Endothelial cell of umbilical vein (primary cell): Measurements from ENCODE around the gene CLBA1. TPM values are rescaled to one million over a fixed set of nuclear protein-coding genes. Genes with fewer than 3 reads are reported as not detected.

Experiments
- BruUV-seq: library from RNA; stranded (reverse); fragments of 400-500 nt; replicated peaks from 2 replicates; lab custom pipeline; 2021; lab: Mats Ljungman, UMichigan
- CTCF ChIA-PET: fragments of 300-600, 350-600 bp; sonication (Branson Sonifier 250); formaldehyde crosslinking; loops from one replicate; lab custom pipeline; 2021; ENCODE audit warnings: antibody characterized with exemption, inconsistent platforms; lab: Charles Lee
- POLR2A ChIA-PET: fragments of 300-600, 350-600 bp; sonication (Branson Sonifier 250); formaldehyde crosslinking; loops from one replicate; lab custom pipeline; 2021; ENCODE audit warnings: antibody characterized with exemption, inconsistent platforms; lab: Charles Lee
- DNase-seq: peaks from one replicate; pipeline ENCODE4 v3.0.0-alpha.2; 2011; ENCODE audit warnings: low read depth, low spot score
- FAIRE-seq: peaks from 2 replicates; lab custom pipeline; 2011; peaks lifted over from hg19 to GRCh38; lab: Jason Lieb, UNC
- H2AFZ ChIP-seq: 2 replicates; pipeline ENCODE4 v1.6.0; 2012; ENCODE audit warnings: low read depth, low read length, control low read depth, inconsistent platforms
- H3K27ac ChIP-seq: 2 replicates; pipeline ENCODE4 v1.5.1; 2011; ENCODE audit warnings: low read depth, mild to moderate bottlenecking, control low read depth, low read length, moderate library complexity; ENCODE audit not compliant: insufficient read depth
- H3K27me3 ChIP-seq, 2 experiments: 2 replicates each; pipeline versions ENCODE4 v1.6.0 to v1.6.1; 2011; ENCODE audit warnings: low read length in 2 of 2, mixed read lengths in 1 of 2; ENCODE audit not compliant: control insufficient read depth in 2 of 2, insufficient read depth in 2 of 2
- H3K36me3 ChIP-seq, 2 experiments: 2 replicates in 1 of 2; 3 replicates in 1 of 2; pipeline ENCODE4 v1.5.1; 2011; ENCODE audit warnings: low read length in 2 of 2, mild to moderate bottlenecking in 1 of 2, moderate library complexity in 1 of 2; ENCODE audit not compliant: control insufficient read depth in 2 of 2, insufficient read depth in 2 of 2; ENCODE audit errors: extremely low read depth in 1 of 2
- H3K4me1 ChIP-seq: 3 replicates; pipeline ENCODE4 v1.5.1; 2011; ENCODE audit warnings: mild to moderate bottlenecking, low read length; ENCODE audit not compliant: control insufficient read depth, insufficient read depth; ENCODE audit errors: extremely low read depth
- H3K4me2 ChIP-seq: 2 replicates; pipeline ENCODE4 v1.6.1; 2011; ENCODE audit warnings: low read length, control low read depth, mixed read lengths; ENCODE audit not compliant: insufficient read depth
- H3K4me3 ChIP-seq, 3 experiments: fragments of 200-600 bp in 1 of 3; sonication (generic), shearing (Covaris generic) in 1 of 3; replicated peaks in 1 of 3; 2 replicates each; pipeline ENCODE4 v1.5.1; 2011 to 2016; ENCODE audit warnings: control low read depth in 3 of 3, low read length in 3 of 3, mild to moderate bottlenecking in 2 of 3, inconsistent platforms in 1 of 3, low read depth in 1 of 3, moderate library complexity in 1 of 3; ENCODE audit not compliant: insufficient read depth in 1 of 3
- H3K79me2 ChIP-seq: 2 replicates; pipeline ENCODE4 v1.6.0; 2012; ENCODE audit warnings: low read length, inconsistent platforms; ENCODE audit not compliant: control insufficient read depth, insufficient read depth
- H3K9ac ChIP-seq: replicated peaks from 2 replicates; pipeline ENCODE3; 2011; ENCODE audit warnings: low read length, control low read depth; ENCODE audit not compliant: insufficient read depth; ENCODE audit errors: extremely low read depth
- H3K9me1 ChIP-seq: replicated peaks from 3 replicates; pipeline ENCODE4 v1.6.0; 2011; ENCODE audit warnings: mild to moderate bottlenecking, low read length; ENCODE audit not compliant: control insufficient read depth, insufficient read depth; ENCODE audit errors: extremely low read depth
- H3K9me3 ChIP-seq: replicated peaks from 2 replicates; pipeline ENCODE4 v1.5.1; 2012; ENCODE audit warnings: low read length, inconsistent platforms; ENCODE audit not compliant: control insufficient read depth, insufficient read depth
- H4K20me1 ChIP-seq: replicated peaks from 2 replicates; pipeline ENCODE3; 2011; ENCODE audit warnings: mild to moderate bottlenecking, low read length; ENCODE audit not compliant: control insufficient read depth, insufficient read depth; ENCODE audit errors: extremely low read depth
- EZH2 ChIP-seq: IDR thresholded peaks from 2 replicates; pipeline ENCODE4 v1.6.1; 2012; ENCODE audit warnings: borderline replicate concordance, low read depth, mild to moderate bottlenecking, moderate library complexity, low read length, inconsistent platforms; ENCODE audit not compliant: severe bottlenecking
- FOS ChIP-seq: IDR thresholded peaks from 2 replicates; pipeline ENCODE4 v1.6.1; 2011; ENCODE audit warnings: mild to moderate bottlenecking, low read length, moderate library complexity, borderline replicate concordance; ENCODE audit not compliant: insufficient read depth
- GATA2 ChIP-seq: IDR thresholded peaks from 2 replicates; pipeline ENCODE4 v1.7.0; 2011; ENCODE audit warnings: low read depth, mild to moderate bottlenecking, moderate library complexity, mixed read lengths, low read length; ENCODE audit not compliant: insufficient read length, insufficient read depth
- JUN ChIP-seq: IDR thresholded peaks from 2 replicates; pipeline ENCODE4 v1.6.1; 2011; ENCODE audit warnings: borderline replicate concordance, low read depth; ENCODE audit not compliant: insufficient read length, insufficient read depth
- MYC ChIP-seq: IDR thresholded peaks from one replicate; pipeline ENCODE4 v1.6.1; 2011; ENCODE audit warnings: mild to moderate bottlenecking, low read depth, low read length
- POLR2A ChIP-seq: IDR thresholded peaks from 2 replicates; pipeline ENCODE4 v1.6.1; 2012; ENCODE audit warnings: low read depth, mild to moderate bottlenecking, control low read depth, low read length
- POLR2AphosphoS5 ChIP-seq: IDR thresholded peaks from 2 replicates; pipeline ENCODE4 v1.6.1; 2012; ENCODE audit warnings: low read depth, mild to moderate bottlenecking, control low read depth, low read length, moderate library complexity; ENCODE audit not compliant: insufficient read depth
- dilution Hi-C: fragments of 300-500 bp; cut with MboI; formaldehyde crosslinking; loops from one replicate; pipeline ENCODE4 v1.15.0; 2019; ENCODE audit warnings: low sequenced_read_pairs; ENCODE audit not compliant: extremely low pct_ligation_motif_present
- intact Hi-C: fragments of 100-400 bp; cut with micrococcal nuclease; formaldehyde crosslinking; loops from one replicate; pipeline ENCODE4 v1.10.0; 2022
- polyA plus RNA-seq, 4 experiments: library from polyadenylated mRNA; depleted of rRNA in 3 of 4; stranded (reverse) in 3 of 4; unstranded in 1 of 4; fragments of >200 nt; gene quantifications; 2 replicates each; pipeline versions ENCODE4 v1.2.1 to v1.2.3, GENCODE V29; 2011 to 2012; ENCODE audit warnings: missing spikeins in 1 of 4
- total RNA-seq: library from RNA; stranded (reverse); gene quantifications from 2 replicates; pipeline ENCODE4 v1.2.3, GENCODE V29; 2021
- TF ChIP-seq, protein P1 (sequence below), 2 donors: IDR thresholded peaks; 1 replicate in 1 of 2; 2 replicates in 1 of 2; pipeline ENCODE4 v1.5.1; 2011; ENCODE audit warnings: low read length in 2 of 2, mild to moderate bottlenecking in 2 of 2, moderate library complexity in 2 of 2, control low read depth in 1 of 2, inconsistent platforms in 1 of 2, low read depth in 1 of 2; ENCODE audit not compliant: insufficient read depth in 1 of 2; ENCODE audit errors: extremely low read depth in 1 of 2
- TF ChIP-seq, protein P2 (sequence below): IDR thresholded peaks from 2 replicates; pipeline ENCODE4 v1.6.1; 2011; ENCODE audit not compliant: insufficient read depth, insufficient read length

Gene CLBA1
- total and polyA plus RNA-seq, 2 donors (not counting 3 experiments of a cell fraction or from before 2014, with no cell fraction given), result 5.2 to 5.3 TPM

DNA sequence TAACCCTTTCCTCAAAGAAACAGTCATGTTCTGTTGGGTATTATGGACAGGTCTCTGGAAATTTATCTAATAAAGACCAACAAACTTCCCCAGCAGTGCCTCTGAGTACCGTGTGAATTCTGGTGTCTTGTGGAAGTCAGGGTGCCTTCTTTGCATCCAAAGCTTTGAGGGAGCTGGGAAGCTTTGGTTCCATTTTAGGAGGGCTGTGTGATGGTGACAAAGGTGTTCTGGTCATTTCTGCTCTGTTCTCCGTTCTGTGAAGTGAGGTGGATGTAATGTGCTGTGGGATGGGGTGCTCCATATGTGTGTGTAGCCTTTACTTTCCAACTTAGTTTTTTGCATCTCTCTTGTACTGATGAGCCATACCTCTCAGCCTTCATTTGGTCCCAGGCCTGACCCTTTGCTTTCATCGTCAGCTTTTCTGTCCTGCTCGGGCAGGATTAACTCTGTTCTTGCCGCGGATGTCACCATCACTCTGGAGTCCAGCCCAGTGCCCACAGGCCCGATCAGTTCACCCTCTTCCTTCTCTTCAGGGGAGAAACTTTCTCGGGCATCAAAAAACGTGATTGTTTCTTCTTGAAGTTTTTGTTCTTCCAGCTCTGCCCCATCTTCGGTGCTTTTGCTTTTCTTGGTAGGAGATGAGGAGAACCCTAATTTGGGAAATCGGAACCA, 47.8 kb upstream of the CLBA1 start:
- Histone ChIP-seq H3K27me3 (peaks cover 3 to 5% of the 10 kb centered on the region in 2 experiments), H3K4me2 (no peak overlapping the region), H3K4me3 (no peak overlapping the region), H3K36me3 (peaks cover 0 to 2% of the 10 kb centered on the region in 2 experiments), H3K4me1 (no peaks in the 10 kb centered on the region), H3K9me3 (no peaks in the 10 kb centered on the region), H2AFZ (no peak overlapping the region), H3K9me1 (no peaks in the 10 kb centered on the region), H3K27ac (no peak overlapping the region), H4K20me1 (no peaks in the 10 kb centered on the region), H3K79me2 (no peaks in the 10 kb centered on the region), H3K9ac (no peak overlapping the region)
- no peak for FAIRE-seq
- TF ChIP-seq JUN (no peak), POLR2AphosphoS5 (no peak), FOS (no peak), MYC (no peak), POLR2A (no peak), EZH2 (no peak), GATA2 (no peak)
- TF ChIP-seq, protein P1, sequence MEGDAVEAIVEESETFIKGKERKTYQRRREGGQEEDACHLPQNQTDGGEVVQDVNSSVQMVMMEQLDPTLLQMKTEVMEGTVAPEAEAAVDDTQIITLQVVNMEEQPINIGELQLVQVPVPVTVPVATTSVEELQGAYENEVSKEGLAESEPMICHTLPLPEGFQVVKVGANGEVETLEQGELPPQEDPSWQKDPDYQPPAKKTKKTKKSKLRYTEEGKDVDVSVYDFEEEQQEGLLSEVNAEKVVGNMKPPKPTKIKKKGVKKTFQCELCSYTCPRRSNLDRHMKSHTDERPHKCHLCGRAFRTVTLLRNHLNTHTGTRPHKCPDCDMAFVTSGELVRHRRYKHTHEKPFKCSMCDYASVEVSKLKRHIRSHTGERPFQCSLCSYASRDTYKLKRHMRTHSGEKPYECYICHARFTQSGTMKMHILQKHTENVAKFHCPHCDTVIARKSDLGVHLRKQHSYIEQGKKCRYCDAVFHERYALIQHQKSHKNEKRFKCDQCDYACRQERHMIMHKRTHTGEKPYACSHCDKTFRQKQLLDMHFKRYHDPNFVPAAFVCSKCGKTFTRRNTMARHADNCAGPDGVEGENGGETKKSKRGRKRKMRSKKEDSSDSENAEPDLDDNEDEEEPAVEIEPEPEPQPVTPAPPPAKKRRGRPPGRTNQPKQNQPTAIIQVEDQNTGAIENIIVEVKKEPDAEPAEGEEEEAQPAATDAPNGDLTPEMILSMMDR (IDR thresholded peaks at IDR 0.05; ENCODE audit: extremely low read depth in 1 of 2, insufficient read depth in 1 of 2, low read depth in 1 of 2, low read length in 2 of 2), result no peak
- TF ChIP-seq, protein P2, sequence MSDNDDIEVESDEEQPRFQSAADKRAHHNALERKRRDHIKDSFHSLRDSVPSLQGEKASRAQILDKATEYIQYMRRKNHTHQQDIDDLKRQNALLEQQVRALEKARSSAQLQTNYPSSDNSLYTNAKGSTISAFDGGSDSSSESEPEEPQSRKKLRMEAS, result no peak
- DNase-seq, result no peak
- no TSS peak for BruUV-seq
- POLR2A ChIA-PET, result no interaction called here
- CTCF ChIA-PET, result interaction anchor here (1.1 to 1.2 kb wide), 3 partner anchors 30 to 148 kb away, joined by 3 to 6 read pairs (median 4); no protein-coding TSS in a partner anchor
- intact Hi-C loops (no loop called here), dilution Hi-C loops (loop anchor here (10.0 kb wide), 1 partner anchor 137 kb away; no protein-coding TSS in a partner anchor)
